Skeletal muscle tissue (tissue), 4 donors: Measurements from ENCODE around the gene PTPRC. TPM values are rescaled to one million over a fixed set of nuclear protein-coding genes. Genes with fewer than 3 reads are reported as not detected.

ENCODE experiments used
- H3K27ac ChIP-seq: one replicate; pipeline ENCODE4 v1.7.0; 2013; ENCODE audit warnings: mild to moderate bottlenecking, low read depth, low read length, inconsistent platforms
- H3K27me3 ChIP-seq, 3 donors: one replicate each; pipeline ENCODE4 v1.7.0; 2013; ENCODE audit warnings: low read length in 3 of 3; ENCODE audit not compliant: control insufficient read depth in 3 of 3, insufficient read depth in 3 of 3
- H3K36me3 ChIP-seq, 3 donors: one replicate each; pipeline ENCODE4 v1.7.0; 2013; ENCODE audit warnings: low read length in 3 of 3; ENCODE audit not compliant: control insufficient read depth in 3 of 3, insufficient read depth in 3 of 3
- H3K4me1 ChIP-seq, 3 donors: one replicate each; pipeline ENCODE4 v1.7.0; 2013; ENCODE audit warnings: low read length in 3 of 3, mild to moderate bottlenecking in 3 of 3; ENCODE audit not compliant: control insufficient read depth in 3 of 3, insufficient read depth in 3 of 3
- H3K4me3 ChIP-seq, 3 donors: one replicate each; pipeline ENCODE4 v1.7.0; 2013; ENCODE audit warnings: low read length in 3 of 3
- H3K9ac ChIP-seq, 3 donors: one replicate each; pipeline ENCODE4 v1.7.0; 2013; ENCODE audit warnings: low read length in 3 of 3, mild to moderate bottlenecking in 3 of 3, moderate library complexity in 2 of 3, low read depth in 1 of 3
- H3K9me3 ChIP-seq, 3 donors: one replicate each; pipeline ENCODE4 v1.7.0; 2013; ENCODE audit warnings: low read length in 3 of 3; ENCODE audit not compliant: control insufficient read depth in 3 of 3
- total RNA-seq: library from RNA; depleted of rRNA; stranded (reverse); fragments of >200 nt; gene quantifications from one replicate; pipeline ENCODE4 v1.2.3, GENCODE V29; 2014
- donor health status: Osteomylitis.

The PTPRC gene
- total RNA-seq, 1 donor from 2014 or later, result 15.7 TPM

DNA sequence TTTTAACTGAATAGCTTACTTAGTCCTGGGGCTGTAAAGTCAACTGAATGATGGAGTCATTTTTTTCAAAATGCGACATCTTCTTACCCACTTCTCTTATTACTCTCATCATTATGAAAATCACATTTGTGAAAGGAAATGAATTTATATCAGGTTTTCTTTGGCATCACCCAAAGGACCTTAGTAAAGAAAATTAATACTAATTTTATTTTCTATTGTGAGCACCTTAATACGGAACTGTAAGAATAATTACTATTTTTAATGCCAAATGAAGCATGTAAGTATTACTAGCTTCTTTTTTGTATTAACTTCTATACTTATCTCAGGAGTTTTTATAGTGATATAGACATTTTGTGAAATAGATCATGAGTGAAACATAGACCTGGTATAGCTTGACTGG, 30.9 kb downstream of the PTPRC start:
- H3K4me1 ChIP-seq, result no peaks in the 10 kb centered on the region
- H3K27ac ChIP-seq, result no peak overlapping the region
- H3K9ac ChIP-seq, result no peak overlapping the region

DNA sequence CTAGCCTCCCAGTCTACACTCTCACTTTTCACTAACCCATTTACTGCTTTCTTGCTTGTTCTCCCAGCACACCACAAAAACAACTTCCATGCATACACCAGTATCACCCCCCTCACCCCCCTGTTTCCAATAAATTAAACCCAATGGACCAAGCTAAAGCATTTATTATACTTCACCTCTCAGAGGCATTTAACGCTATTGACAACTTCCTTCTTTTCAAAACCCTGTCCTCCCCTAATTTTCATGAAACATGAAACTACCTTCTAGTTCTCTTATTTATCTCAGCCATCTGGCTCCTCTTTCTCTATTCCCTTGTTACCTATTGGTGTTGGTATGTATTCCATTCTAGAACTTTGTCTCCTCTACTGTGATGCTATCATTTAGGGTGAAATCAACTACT, 32.3 kb downstream of the PTPRC start:
- Histone ChIP-seq H3K9ac (no peak overlapping the region), H3K27me3 (no peaks in the 10 kb centered on the region), H3K27ac (no peak overlapping the region), H3K36me3 (no peaks in the 10 kb centered on the region), H3K4me3 (no peak overlapping the region), H3K9me3 (no peaks in the 10 kb centered on the region), H3K4me1 (no peaks in the 10 kb centered on the region)

More for the DNA sequence above, 30.9 kb downstream of the PTPRC start:
- Histone ChIP-seq H3K36me3 (no peaks in the 10 kb centered on the region), H3K9me3 (no peaks in the 10 kb centered on the region), H3K27me3 (no peaks in the 10 kb centered on the region), H3K4me3 (no peak overlapping the region)

GRCh38 chr1:198672124-198672523, 33.3 kb downstream of the PTPRC start:
- Histone ChIP-seq H3K27me3 (no peaks in the 10 kb centered on the region), H3K36me3 (no peaks in the 10 kb centered on the region), H3K9me3 (no peaks in the 10 kb centered on the region), H3K4me1 (no peaks in the 10 kb centered on the region), H3K9ac (no peak overlapping the region), H3K4me3 (no peak overlapping the region), H3K27ac (no peak overlapping the region)

DNA sequence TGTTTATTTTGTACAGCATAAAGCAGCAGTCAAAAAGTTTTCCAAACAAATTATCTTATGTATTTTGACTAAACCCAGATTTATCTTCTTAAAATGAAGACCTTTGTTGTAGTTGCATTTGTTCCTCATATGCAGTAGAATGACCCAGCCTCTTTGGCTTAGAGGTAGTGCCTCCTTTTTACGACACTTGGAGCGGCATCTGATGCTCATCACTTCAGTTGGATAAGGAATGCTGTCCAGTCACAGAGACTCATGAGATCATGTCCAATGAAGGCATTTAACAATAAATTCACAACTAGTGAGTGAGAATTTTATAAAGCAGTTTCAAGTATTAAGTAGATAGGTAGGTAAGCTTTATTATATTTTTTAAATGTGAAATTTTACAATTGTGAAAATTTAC, 35.2 kb downstream of the PTPRC start:
- no peak overlapping the region for H3K9ac ChIP-seq
- no peaks in the 10 kb centered on the region for H3K36me3 ChIP-seq
- no peaks in the 10 kb centered on the region for H3K9me3 ChIP-seq
- H3K27ac ChIP-seq, result no peak overlapping the region
- no peaks in the 10 kb centered on the region for H3K27me3 ChIP-seq
- H3K4me1 ChIP-seq, result no peaks in the 10 kb centered on the region
- H3K4me3 ChIP-seq, result no peak overlapping the region

DNA sequence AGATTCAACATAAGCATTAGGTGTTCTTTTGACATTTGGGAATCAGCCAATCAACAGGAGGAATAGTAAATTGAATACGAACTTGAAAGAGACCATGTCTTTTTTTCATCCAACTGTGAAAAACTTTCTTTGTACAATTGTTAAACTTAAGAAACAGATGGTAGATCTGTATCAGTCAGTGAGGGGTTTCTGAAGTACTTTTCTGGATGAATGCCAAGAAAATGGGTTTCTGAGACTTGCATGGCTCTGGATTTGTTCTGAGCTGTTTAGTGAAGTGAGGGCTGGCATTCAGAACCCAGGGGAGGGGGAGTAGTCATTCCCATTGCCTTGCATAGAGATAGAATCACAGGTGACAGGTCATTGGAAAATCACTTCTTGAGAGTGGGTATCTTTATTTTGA, 37.4 kb downstream of the PTPRC start:
- H3K27me3 ChIP-seq, result no peaks in the 10 kb centered on the region
- H3K36me3 ChIP-seq, result no peaks in the 10 kb centered on the region
- no peaks in the 10 kb centered on the region for H3K4me1 ChIP-seq
- H3K9ac ChIP-seq, result no peak overlapping the region
- no peak overlapping the region for H3K4me3 ChIP-seq
- no peaks in the 10 kb centered on the region for H3K9me3 ChIP-seq
- no peak overlapping the region for H3K27ac ChIP-seq

GRCh38 chr1:198677027-198677426, 38.2 kb downstream of the PTPRC start:
- no peak overlapping the region for H3K9ac ChIP-seq

GRCh38 chr1:198677871-198678270, 39.0 kb downstream of the PTPRC start:
- Histone ChIP-seq H3K27ac (no peak overlapping the region), H3K4me3 (no peak overlapping the region), H3K4me1 (no peaks in the 10 kb centered on the region)

More at GRCh38 chr1:198677027-198677426, 38.2 kb downstream of the PTPRC start:
- no peak overlapping the region for H3K27ac ChIP-seq
- no peaks in the 10 kb centered on the region for H3K27me3 ChIP-seq
- H3K36me3 ChIP-seq, result no peaks in the 10 kb centered on the region
- H3K9me3 ChIP-seq, result no peaks in the 10 kb centered on the region
- no peaks in the 10 kb centered on the region for H3K4me1 ChIP-seq
- H3K4me3 ChIP-seq, result no peak overlapping the region

GRCh38 chr1:198678301-198678836, 39.5 kb downstream of the PTPRC start:
- Histone ChIP-seq H3K9ac (no peak overlapping the region), H3K4me3 (no peak overlapping the region), H3K4me1 (no peaks in the 10 kb centered on the region), H3K9me3 (no peaks in the 10 kb centered on the region), H3K27ac (no peak overlapping the region), H3K27me3 (no peaks in the 10 kb centered on the region), H3K36me3 (no peaks in the 10 kb centered on the region)

More at GRCh38 chr1:198677871-198678270, 39.0 kb downstream of the PTPRC start:
- H3K27me3 ChIP-seq, result no peaks in the 10 kb centered on the region
- no peak overlapping the region for H3K9ac ChIP-seq
- no peaks in the 10 kb centered on the region for H3K36me3 ChIP-seq
- H3K9me3 ChIP-seq, result no peaks in the 10 kb centered on the region

GRCh38 chr1:198678901-198679329, 40.1 kb downstream of the PTPRC start:
- Histone ChIP-seq H3K27me3 (no peaks in the 10 kb centered on the region), H3K27ac (no peak overlapping the region), H3K4me1 (no peaks in the 10 kb centered on the region), H3K36me3 (no peaks in the 10 kb centered on the region), H3K9me3 (no peaks in the 10 kb centered on the region), H3K9ac (no peak overlapping the region), H3K4me3 (no peak overlapping the region)

GRCh38 chr1:198679535-198680173, 40.8 kb downstream of the PTPRC start:
- Histone ChIP-seq H3K4me3 (no peak overlapping the region), H3K9ac (no peak overlapping the region), H3K4me1 (no peaks in the 10 kb centered on the region), H3K9me3 (no peaks in the 10 kb centered on the region), H3K36me3 (no peaks in the 10 kb centered on the region), H3K27me3 (no peaks in the 10 kb centered on the region), H3K27ac (no peak overlapping the region)
